Measurements from ENCODE around the gene RING1. TPM values are rescaled to one million over a fixed set of nuclear protein-coding genes. Genes with fewer than 3 reads are reported as not detected.
A peak's percentile ranks its signal among the peaks of the same experiment; 100 is the strongest.
"Not testable (repeated sequence)": the region's sequence is repeated elsewhere in the genome, so short reads cannot be mapped to it uniquely, and the experiment has no call there.

RING1 gene
- total RNA-seq, 1 experiment from 2014 or later: 53.3 TPM

DNA sequence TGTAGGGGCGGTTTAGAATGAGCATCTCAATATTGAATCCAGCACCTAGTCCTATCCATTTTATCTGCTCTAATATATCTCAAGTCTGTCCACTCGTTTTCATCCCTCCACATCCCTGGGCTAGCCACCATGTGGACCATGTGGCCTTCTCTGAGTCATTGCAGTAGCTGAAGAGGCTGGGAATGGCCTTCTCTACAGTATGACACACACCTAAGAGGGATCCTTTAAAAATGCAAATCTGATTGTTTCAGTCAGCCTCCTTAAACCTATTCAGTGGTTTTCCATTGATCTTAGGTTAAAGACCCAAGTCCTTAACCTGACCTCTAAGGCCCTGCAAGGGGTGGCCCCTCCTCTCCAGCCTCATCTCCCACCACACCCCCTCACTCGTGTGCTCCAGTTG, 9.4 kb downstream of the RING1 start:
- DNase-seq (ENCODE audit: low spot score): no peak
- in situ Hi-C loops (cut with HindIII; ENCODE audit: low sequenced_read_pairs): no loop called here

DNA sequence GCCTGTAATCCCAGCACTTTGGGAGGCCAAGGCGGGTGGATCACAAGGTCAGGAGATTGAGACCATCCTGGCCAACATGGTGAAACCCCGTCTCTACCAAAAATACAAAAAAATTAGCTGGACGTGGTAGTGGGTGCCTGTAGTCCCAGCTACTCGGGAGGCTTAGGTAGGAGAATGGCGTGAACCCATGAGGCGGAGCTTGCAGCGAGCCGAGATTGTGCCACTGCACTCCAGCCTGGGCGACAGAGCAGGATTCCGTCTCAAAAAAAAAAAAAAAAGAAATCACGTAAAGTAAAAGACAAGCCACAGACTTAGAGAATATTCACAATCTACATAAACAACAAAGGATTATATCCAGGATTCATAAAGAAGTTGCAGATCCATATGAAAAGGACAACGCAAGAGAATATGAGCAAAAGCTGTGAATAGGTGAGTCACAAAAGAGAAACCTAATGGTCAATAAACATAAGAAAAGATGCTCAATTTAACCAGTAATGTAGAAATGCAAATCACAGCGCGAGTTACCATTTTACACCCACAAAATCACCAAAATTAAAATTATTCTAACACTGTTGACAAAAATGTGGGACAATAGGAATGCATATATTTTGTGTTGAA, 18.3 kb downstream of the RING1 start:
- DNase-seq (ENCODE audit: low spot score); in situ Hi-C loops (cut with HindIII; ENCODE audit: low sequenced_read_pairs): not testable (repeated sequence)

DNA sequence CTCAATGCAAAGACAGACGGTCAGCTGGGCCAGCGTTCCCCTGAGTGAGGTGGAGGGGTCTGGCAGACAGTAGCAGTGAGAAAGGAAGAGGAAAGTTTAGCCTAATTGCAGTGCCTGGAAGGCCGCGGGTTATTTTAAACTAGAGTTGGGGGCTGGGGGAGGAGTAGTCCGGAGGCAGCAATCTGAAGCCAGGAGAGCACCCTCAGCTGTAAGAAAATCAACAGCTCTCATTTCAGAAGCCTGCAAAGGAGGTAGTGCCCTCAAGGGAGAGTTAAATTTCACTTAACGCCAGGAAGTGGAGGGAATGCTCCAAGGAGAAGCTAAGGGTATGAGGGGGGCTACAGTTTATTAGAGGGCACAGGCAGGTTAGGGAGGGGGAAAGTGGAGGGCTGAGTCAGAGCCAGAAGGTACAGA, 26.9 kb downstream of the RING1 start:
- in situ Hi-C loops (cut with HindIII; ENCODE audit: low sequenced_read_pairs): no loop called here
- DNase-seq (ENCODE audit: low spot score): no peak

DNA sequence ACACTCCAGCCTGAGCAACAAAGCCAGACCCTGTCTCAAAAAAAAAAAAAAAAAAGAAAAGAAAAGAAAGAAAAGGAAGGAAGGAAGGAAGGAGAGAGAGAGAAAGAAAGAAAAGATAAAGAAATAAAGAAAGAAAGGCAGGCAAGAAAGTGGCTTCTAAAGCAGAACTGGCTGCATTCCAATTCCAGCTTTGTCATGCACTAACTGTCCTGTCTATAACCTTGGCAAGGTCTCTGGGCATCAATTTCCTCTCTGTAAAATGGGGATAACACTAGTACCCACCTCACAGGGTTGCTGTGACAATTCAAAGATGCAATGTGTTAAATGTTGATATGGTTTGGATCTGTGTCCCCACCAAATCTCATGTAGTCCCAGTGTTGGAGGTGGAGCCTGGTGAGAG, 28.0 kb downstream of the RING1 start:
- in situ Hi-C loops (cut with HindIII; ENCODE audit: low sequenced_read_pairs): no loop called here
- DNase-seq (ENCODE audit: low spot score): no peak

DNA sequence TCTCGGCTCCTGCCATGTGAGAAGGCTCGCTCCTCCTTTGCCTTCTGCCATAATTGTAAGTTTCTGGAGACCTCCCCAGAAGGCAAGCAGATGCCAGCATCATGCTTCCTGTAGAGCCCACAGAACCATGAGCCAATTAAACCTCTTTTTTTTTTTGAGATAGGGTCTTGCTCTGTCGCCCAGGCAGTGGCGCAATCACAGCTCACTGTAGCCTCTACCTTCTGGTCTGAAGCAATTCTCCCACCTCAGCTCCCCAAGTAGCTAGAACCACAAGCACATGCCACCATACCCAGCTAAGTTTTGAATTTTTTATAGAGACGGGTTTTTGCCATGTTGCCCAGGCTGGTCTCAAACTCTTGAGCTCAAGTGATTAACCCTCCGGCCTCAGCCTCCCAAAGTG, 28.6 kb downstream of the RING1 start:
- DNase-seq (ENCODE audit: low spot score): no peak
- in situ Hi-C loops (cut with HindIII; ENCODE audit: low sequenced_read_pairs): no loop called here

DNA sequence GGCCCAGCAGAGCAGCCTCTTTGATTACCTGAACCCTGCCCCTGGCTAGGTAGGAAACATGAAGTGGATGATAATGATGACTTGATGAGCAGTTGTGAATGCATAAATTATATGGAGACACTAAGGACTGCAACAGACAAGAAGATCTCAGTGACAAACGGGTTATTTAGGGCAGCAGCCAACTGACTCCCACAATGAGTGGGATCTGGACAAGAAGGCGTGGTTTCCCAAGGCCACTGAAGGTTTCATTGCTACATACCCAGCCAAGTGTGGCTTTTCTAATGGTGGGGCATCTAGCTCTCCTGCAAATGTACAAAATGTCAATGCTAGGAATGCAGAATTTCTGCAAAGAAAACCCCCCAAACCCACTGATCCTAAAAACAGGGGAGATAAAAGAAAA, 29.4 kb downstream of the RING1 start:
- in situ Hi-C loops (cut with HindIII; ENCODE audit: low sequenced_read_pairs): no loop called here

DNA sequence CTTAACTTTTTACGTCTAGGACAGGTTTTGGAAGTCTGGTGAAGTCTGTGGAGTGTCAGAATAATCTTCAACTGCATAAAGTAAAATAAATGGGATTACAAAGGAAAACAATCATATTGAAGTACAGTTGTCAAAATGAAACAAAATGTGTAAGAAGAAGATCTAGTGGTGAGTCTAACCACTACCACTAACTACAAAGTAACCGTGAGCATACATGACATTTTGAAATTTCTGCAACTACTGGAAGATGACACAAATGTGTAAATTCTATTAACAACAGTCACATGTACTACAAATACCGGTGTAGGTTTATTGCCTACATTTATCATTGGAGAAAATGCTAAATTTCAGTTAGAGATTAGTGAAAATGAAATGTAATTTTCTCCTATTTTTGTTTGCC, 33.7 kb downstream of the RING1 start:
- in situ Hi-C loops (cut with HindIII; ENCODE audit: low sequenced_read_pairs): no loop called here
- DNase-seq (ENCODE audit: low spot score): no peak

More for the DNA sequence above, 29.4 kb downstream of the RING1 start:
- DNase-seq (ENCODE audit: low spot score): no peak

DNA sequence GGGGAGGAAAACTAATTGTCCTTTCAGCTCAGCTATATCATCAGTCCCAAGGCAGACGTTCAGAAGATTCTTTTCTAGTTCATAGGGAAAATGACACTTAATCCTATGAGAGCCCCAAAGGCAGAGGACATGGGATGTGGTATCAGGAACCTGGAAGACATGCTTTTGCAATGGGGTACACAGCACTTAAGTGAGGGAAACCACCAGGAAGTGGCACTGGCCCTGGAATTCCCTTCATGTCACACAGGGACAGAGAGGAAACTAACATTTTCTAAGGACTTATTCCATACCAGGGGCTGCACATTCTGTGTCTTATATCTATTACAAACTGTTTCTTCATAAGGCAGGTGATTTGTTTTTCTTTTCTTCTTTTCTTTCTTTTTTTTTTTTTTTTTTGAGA, 35.2 kb downstream of the RING1 start:
- DNase-seq (ENCODE audit: low spot score): no peak
- in situ Hi-C loops (cut with HindIII; ENCODE audit: low sequenced_read_pairs): no loop called here

DNA sequence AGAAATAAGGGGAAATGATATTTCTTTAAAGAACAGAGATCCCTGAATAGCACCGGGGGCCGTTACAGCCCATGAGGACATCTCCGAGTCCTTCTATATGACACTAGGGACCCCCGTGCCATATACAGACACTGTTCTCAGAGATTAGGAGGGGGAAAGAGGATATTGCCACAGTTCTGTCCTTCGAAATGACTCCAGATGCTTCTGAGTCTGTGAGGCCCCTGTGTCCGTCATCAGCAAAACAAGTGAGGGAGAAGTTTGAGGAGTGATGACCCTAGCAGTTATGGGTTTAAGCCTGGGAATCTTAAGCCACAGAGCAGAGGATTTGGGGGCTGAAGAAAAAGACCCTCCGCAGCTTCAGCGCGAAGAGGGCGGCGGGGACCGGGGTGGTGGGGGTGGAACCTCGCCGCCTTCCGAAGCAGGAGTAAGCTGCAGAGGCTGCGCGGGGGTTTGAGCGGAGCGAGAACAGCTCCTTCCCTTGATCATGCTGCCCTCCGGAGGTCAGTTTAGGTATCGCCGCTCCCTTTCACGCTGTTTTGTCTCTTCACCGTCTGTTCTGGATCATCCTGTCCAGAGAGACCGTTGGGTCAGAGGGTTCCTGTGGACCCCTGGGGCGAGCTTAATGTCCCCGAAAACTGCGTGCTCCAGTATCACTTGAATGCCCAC, 39.8 kb downstream of the RING1 start:
- DNase-seq (ENCODE audit: low spot score): peak; percentile 91
- in situ Hi-C loops (cut with HindIII; ENCODE audit: low sequenced_read_pairs): no loop called here

DNA sequence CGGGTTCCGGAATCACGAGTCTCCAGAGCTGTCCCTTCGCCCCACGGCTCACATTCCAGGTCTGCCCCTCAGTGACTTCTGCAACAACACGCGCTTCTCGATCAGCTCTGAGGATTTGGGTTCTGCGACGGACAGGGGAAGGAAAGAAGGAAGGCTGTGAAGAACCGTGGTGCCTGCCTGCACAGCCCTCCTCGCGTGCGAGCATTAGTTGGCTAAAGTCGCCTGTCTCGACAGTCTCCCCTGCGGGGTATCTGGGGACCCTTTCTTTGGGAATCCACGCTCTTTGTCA, 40.3 kb downstream of the RING1 start:
- no peak for DNase-seq (ENCODE audit: low spot score)
- in situ Hi-C loops (cut with HindIII; ENCODE audit: low sequenced_read_pairs): no loop called here

DNA sequence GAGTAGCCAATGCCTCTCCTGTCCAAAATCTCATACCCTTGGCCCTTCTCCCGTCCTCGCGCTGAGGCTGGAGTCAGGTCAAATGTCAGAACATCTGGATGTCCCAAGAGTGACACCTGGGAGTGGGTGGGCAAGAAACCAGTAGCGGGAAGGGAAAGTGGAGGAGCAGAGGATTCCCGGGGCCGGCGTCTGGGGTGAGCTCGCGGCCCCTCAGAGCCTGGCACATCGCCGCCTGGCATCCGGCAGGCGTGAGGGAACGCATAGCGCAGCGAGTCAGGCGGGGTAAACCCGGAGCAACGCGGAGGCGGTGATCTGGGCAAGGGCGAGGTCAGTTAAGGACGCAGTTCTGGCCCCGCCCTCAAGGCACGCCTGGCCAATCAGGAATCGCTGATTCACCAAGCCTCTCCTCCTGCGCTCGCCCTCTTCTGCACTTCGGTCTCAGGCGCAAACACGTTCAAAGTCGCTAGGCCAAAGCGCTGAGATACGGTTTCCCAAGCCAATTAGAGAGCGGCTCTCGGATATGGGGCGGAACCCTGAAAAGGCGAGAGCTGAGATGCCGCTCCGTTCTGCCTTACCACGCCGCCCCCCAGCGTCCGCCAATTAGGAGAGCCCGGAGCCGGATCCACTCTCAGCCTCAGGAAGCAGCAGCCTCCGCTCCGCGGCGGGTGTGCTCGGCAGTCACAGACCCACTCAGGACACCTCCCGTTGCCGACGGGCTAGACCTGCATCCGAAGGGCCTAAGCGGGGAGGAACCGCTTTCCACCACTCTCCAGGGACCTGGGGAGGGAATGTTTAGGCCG, 40.8 kb downstream of the RING1 start:
- in situ Hi-C loops (cut with HindIII; ENCODE audit: low sequenced_read_pairs): no loop called here
- peak; percentile 100 for DNase-seq (ENCODE audit: low spot score)

DNA sequence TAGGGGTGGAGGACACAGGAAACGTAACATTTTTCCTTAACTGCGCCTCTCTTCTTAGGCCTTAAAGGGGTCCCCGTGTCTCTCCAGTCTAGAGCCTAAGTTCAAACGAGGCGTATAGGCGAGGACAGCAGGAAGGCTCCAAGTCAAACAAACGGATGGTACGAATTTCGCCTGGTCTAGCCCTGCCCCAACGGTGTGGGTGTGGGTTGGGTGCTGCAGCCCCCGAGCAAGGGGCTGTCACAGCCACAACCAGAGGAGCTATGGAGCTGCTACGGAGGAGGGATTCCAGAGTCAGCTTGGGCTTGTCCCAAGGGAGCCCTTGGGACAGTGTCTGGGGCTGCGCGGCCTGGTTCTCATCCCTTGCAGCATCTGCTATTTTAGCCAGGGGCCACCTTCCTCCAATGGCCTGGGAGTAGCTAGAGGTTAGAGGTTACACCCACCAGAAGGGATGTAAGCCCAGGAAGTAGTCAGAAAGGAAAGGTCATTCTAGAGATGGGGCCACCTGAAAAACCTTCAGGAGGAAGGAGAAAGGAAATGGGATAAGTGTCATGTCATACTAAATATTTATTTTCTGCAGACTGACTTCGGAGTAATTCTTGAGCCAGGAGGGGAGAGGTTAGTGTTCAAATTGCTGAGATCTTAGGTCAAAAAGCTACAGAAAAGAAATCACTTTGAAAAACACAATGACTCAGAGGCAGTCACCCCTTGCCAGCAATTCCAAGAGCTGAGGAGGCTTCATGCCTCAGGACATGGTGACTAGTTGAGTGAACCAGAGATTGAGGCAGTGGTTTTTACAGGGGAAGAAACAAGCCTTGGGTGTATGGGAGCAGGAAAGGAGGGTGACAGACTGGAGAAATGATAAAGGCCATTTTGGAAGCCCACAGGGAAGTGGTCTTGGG, 41.7 kb downstream of the RING1 start:
- in situ Hi-C loops (cut with HindIII; ENCODE audit: low sequenced_read_pairs): no loop called here
- DNase-seq (ENCODE audit: low spot score): no peak

DNA sequence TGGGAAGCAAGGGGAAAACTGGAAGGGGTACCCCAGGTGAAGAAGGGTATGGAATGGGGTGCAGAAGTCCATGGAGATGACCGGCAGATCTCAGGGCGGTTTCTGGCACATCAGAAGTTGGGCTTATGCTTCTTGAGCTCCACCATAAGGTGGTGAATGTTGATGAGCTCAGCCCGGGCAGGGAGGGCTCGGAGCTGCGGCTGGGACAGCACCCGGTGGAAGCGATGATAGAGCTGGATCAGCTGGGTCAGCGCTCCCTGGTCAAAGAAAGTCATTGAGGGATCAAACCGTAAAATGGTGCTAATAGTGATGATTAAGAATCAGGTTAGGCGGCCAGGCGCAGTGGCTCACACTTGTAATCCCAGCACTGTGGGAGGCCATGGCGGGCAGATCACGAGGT, 42.4 kb downstream of the RING1 start:
- DNase-seq (ENCODE audit: low spot score): no peak
- in situ Hi-C loops (cut with HindIII; ENCODE audit: low sequenced_read_pairs): no loop called here

DNA sequence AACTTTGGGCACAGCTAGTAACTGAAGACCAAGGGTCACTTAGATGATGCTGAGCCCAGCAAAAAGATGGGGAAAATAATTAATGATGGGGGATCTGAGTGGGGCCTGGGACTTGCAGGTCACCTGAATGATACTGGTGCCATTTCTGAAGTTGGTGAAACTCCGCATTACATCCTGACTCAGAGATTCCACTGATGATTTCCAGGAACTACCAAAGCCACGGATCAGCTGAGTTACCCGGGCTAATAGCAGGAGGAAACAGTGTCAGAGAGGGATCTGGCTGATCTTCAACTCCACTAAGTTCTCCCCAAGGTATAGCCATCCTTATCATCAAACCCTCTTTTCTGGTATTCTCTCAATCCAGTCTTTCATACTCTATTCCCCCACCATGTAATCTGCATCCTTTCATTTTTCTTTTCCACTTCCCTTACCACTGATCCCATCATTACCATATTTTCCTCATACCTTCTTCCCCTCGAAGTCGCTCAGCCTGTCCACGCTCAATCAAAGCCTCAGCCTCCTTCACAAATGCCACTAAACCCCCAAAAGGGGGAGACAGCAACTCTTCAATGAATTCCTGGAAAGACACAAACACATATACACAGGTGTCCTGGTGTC, 43.2 kb downstream of the RING1 start:
- DNase-seq (ENCODE audit: low spot score): no peak
- in situ Hi-C loops (cut with HindIII; ENCODE audit: low sequenced_read_pairs): no loop called here

DNA sequence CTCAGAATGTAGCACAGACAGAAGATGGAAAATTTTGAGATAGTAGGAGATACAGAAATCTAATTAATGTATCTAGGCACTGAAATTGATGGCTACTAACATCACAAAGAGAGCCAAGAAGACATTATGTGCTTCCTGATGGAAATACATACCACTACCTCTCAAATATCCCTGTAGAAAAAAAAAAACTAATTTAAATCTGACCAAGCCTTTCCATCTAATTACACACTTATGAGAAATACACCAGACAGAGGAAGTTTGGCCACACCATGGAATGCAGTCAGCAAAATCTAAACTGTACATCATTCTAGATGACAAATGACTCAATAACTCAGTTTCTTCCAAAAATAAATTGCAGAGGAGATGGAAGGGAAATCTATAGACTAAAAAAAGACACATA, 44.5 kb downstream of the RING1 start:
- in situ Hi-C loops (cut with HindIII; ENCODE audit: low sequenced_read_pairs): no loop called here
- no peak for DNase-seq (ENCODE audit: low spot score)

DNA sequence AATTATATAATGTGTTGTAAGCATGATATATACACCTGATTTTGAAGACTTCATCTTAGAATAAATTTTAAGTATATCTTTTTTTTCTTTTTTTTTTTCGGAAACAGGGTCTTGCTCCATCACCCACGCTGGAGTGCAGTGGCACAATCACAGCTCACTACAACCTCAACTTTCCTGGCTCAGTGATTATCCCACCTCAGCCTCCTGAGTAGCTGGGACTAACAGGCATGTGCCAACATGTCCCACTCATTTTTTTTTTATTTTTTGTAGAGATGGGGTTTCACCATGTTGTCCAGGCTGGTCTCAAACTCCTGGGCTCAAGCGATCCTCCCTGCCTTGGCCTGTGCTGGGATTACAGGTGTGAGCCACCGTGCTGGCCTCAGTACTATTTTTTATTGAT, 46.3 kb downstream of the RING1 start:
- in situ Hi-C loops (cut with HindIII; ENCODE audit: low sequenced_read_pairs): no loop called here
- no peak for DNase-seq (ENCODE audit: low spot score)

GRCh38 chr6:33259032-33259431, 50.7 kb downstream of the RING1 start:
- no peak for DNase-seq (ENCODE audit: low spot score)
- in situ Hi-C loops (cut with HindIII; ENCODE audit: low sequenced_read_pairs): no loop called here
